Nucleus accumbens (tissue), 56 donors: ENCODE data around the gene LSM5.
"Not testable (repeated sequence)": the region's sequence is repeated elsewhere in the genome, so short reads cannot be mapped to it uniquely, and the experiment has no call there.

Experiments
- DNase-seq, 56 donors: peaks; one replicate each; lab custom pipeline; 2025; lab: John Stamatoyannopoulos, UW

LSM5 gene

DNA sequence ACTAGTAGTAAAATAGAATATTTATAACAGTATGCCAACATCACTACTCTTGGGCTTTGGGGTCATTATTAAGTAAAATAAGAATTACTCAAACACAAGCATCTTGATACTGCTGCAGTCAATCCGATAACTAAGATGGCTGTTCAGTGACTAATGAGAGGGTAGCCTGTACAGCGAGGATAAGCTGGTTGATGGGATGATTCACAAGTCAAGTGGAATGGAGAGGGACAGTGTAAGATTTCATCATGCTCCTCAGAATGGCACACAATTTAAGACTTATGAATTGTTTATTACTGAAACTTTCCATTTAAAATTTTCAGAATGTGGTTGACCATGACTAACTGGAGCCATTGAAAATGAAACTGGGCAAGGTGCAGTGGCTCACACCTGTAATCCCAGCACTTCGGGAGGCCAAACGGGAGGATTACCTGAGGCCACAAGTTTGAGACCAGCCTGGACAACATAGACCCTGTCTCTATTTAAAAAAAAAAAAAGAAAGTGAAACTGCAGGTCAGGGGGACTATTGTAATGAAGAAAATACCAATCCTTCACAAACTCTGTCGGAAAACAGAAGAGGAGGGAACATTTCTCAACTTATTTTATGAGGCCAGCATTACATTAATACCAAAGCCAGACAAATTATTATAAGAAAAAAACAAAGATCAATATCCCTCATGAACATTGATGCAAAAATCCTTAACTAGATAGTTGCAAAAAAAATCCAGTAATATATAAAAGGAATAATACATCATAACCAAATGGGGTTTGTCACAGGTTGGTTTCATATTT, 16.3 kb upstream of the LSM5 start:
- no peak for DNase-seq

DNA sequence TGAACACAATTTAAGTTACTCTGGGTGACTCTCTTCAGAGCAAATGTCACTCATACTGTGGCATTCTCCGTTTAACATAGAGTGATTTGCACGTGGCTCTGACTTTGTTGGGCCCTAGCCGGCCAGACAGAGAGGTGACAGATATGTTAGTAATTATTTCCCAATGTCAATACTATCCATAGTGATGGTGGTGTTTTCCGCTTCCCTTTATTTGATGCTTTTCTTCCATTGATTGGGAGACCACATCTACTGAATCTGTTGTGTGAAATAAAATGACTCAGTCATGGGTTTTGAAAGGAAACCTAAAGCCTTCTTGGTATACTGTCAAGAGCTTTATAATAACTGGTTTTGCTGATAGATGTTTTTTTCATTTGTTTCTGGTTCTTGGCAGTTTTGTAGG, 12.5 kb upstream of the LSM5 start:
- DNase-seq = no peak

GRCh38 chr7:32501522-32501921, 11.3 kb upstream of the LSM5 start:
- no peak for DNase-seq

GRCh38 chr7:32500922-32501341, 10.8 kb upstream of the LSM5 start:
- DNase-seq = peak in 1 of 56 donors; percentile 2

DNA sequence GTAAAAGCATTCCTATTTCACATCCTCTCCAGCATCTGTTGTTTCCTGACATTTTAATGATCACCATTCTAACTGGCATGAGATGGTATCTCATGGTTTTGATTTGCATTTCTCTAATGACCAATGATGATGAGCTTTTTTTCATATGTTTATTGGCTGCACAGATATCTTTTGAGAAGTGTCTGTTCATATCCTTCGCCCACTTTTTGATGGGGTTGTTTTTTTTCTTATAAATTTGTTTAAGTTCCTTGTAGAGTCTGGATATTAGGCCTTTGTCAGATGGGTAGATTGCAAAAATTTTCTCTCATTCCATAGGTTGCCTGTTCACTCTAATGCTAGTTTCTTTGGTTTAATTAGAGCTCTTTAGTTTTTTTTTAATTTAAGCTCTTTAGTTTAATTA, 10.0 kb upstream of the LSM5 start:
- not testable (repeated sequence) for DNase-seq

GRCh38 chr7:32499755-32500154, 9.6 kb upstream of the LSM5 start:
- DNase-seq = not testable (repeated sequence)

DNA sequence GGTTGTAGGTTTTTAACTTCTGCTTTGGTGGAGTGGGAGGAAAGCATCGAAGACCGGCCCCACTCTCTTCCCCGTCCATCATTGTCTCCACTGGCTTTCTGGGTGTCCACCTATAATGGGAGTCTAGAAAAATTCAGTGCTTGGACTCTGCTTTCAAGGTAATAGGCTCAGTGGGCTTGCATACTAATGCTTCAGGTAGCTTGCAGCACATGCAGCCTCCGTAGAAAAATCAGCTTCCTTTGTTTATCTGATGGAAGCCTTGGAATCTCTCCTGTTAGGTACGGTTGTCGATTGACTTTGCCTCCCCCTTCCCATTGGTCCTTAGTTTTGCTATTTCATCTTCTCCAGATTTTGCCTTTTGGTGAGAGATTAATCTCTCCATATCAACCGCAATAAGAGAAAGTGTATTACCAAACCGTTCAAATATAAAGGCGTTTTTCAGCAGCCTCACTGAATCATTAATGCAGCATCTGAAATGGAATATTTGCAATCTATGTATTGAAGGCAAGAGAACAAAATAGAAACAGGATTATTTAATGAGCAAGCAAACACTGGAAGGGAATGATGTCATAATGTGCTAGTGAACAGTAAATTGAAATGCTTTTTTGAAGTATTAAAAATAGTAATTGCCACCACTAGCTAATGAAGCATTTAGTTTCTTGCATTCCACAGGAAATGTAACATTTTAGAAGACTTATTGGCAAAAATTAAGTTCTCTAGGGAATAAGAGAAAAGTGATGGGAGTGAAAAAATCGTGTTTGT, 6.1 kb upstream of the LSM5 start:
- DNase-seq = peak in 3 of 56 donors; percentile 34 to 64 (median 41)

DNA sequence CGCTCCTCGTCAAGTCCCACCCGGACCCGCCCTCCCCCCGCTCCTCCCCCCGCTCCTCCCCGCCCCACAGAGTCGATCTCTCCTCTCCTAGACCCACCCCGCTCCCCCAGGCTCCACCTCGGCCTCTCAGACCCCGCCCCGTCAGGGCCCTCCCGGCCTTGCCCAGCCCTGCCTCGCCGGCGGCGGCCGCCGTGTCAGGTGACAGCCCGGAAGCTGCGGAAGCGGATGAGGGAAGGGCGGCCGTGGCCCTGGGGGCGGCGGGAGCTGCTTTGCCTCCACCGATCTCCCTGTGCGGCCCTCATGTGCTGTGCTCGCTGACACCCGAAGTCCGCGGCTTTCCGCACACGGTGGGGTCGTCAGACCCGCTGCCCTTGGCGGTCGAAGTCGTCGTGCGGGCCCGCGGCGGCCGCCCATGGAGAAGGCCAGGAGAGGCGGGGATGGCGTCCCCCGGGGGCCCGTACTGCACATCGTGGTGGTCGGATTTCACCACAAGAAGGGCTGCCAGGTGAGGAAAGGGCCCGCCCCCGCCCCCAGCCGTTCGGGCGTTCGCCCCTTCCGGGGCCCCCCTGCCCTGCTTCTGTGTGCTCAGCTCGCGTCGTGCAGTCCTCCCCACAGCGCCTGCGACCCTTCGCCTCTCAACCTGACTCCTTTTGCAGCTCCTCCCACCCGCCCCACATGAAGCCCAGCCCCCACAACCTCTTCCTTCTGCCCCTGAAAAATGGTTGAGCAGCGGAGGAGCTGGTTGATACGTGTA, 5.3 kb upstream of the LSM5 start, which contains the start of gene AVL9:
AVL9 (plus strand) TSS at position 192 of the 754 bp plus-strand sequence; CDS start at position 413, 221 bp downstream.
- DNase-seq = peak; percentile 55 to 100 (median 96)

DNA sequence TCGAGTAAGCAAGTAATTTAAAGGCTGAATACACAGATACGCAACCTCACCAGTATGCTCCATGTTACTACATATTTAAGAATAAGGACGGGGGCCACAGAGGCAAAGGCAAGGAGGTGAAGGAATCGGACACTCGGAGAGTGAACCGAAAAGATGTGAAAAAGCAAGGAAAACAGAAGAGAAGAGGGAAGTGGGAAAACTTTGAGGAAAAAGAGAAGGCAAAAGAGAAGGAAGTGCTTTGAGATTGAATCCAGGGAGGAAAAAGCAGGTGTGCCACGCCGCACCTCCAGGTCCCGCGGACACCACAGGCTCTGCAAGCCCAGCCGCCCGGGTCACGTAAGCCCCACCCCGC, 4.7 kb upstream of the LSM5 start:
- DNase-seq = no peak

GRCh38 chr7:32489788-32490126, 423 bp downstream of the LSM5 start:
- no peak for DNase-seq

GRCh38 chr7:32481921-32482320, 8.3 kb downstream of the LSM5 start:
- no peak for DNase-seq

GRCh38 chr7:32481176-32481575, 9.0 kb downstream of the LSM5 start:
- DNase-seq = no peak

DNA sequence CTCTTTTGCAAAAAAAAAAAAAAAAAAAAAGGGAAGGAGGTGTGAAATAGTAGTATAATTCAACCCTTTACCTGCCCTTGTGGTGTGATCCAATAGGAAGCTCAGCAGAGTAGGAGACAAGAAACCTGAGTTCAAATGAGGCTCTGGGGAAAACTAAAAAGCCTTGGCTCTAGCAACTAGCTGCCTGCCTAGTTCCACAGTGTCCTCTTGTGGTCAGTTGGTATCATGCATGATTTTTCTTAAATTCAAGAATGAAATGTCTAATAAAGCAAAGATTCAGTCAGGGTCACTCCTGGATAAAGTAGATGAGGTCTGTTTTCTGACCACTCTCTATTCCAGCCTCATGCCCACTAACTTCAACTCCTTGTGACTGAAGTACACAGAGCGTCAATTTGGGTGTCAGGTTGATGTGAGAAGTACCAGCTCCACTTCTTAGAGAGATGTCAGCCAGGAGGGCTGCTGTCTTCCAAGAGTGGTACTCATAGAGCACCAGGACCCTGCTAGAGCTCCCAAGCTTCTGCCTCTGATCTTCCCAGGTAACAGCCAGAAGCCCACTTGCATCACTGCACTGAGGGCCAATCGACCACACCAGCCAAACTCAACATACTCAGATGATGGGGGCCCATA, 10.5 kb downstream of the LSM5 start:
- DNase-seq = peak in 1 of 56 donors; percentile 23

GRCh38 chr7:32477649-32477980, 12.6 kb downstream of the LSM5 start:
- no peak for DNase-seq

DNA sequence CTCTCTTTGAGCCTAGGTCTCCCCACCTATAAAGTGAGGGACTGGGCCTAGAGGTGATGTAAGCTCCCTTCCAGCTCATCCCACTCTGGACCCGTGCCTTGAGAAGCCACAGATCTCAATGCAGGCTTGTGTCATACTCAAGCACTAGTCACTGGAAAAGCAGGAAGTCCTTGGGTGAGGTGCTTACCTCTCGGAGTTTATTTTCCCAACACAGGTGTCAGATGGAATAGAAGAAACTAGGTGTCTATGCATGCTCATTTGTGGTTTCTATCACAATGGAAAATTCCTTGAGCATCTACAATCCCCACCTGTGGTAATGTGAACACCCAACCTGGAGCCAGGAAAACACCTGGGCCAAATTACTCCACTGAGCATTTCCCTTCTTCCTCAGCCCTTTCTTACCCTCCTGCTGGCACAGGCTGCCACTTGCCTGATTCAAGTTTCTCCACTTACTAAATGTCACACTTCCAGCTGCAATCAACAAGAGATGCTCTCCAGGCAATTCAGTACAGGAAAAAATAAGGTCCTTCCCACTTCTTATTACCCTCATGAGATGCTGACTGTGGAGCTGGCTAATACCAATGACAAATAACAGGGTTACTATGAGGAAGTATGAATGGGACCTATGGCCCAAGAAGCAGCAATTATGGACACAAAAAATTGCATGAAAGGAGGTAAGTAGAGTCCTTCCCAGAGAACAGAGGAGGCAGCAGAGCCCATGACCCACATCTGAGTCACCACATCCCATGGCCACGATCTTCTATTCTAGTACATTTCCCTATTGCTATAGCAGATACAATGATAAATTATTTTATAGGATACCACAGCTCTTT, 13.1 kb downstream of the LSM5 start:
- DNase-seq = no peak

DNA sequence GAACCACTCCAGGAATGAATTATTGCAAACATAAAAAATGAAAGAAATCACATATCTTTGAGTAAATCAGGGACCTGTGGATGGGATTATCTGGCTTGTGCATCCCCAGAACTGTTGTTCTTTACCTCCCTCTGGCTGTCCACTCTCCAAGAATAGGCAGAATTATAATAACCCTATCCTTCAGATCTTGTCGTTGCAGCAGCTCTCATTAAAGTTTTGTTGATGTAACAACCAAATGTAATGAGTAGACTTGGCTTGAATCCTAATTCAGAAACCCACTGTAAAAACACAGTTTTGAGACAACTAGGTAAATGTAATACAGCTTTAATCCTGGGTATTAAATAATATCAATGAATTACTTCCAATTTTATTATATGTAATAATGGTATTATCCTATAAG, 16.2 kb downstream of the LSM5 start:
- DNase-seq = no peak

DNA sequence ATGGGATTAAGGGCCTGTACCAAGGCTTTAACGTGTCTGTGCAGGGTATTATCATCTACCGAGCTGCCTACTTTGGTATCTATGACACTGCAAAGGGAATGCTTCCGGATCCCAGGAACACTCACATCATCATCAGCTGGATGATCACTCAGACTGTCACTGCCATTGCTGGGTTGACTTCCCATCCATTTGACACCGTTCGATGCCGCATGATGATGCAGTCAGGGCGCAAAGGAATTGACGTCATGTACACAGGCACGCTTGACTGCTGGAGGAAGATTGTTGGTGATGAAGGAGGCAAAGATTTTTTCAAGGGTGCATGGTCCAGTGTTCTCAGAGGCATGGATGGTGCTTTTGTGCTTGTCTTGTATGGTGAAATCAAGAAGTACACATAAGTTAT, 18.2 kb downstream of the LSM5 start:
- no peak for DNase-seq

DNA sequence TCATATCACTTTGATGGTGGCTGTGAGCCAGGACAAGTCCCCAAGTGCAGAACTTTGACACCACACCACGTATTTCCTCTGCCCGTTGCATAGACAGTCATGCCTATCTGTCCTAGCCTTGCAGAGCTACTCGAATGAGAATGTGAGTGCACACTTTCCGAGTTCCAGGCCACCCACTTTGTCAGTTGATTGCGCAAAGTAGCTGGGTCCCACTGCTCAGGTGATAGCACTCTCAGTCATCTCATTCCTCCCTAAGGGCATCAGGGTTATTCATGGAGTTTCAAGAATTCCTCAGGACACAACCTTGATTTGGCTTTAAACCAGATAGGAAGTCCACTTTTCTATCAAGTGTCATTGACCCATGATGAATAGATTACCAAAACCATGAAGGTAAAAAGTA, 19.3 kb downstream of the LSM5 start:
- no peak for DNase-seq

DNA sequence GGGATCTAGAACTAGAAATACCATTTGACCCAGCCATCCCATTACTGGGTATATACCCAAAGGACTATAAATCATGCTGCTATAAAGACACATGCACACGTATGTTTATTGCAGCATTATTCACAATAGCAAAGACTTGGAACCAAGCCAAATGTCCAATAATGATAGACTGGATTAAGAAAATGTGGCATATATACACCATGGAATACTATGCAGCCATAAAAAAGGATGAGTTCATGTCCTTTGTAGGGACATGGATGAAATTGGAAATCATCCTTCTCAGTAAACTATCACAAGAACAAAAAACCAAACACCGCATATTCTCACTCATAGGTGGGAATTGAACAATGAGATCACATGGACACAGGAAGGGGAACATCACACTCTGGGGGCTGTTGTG, 20.2 kb downstream of the LSM5 start:
- DNase-seq = not testable (repeated sequence)
